Measurements from ENCODE around the gene DKKL1.
"Not testable (repeated sequence)": the region's sequence is repeated elsewhere in the genome, so short reads cannot be mapped to it uniquely, and the experiment has no call there.

Gene DKKL1

GRCh38 chr19:49363268-49364082 lies at the start of gene DKKL1:
Gene DKKL1, plus strand, starts transcription at chr19:49363877. Its CDS starts 122 bp downstream, at chr19:49363999.
- DNase-seq = peak in 29 of 58 donors; percentile 1 to 73 (median 16)

GRCh38 chr19:49315111-49315510 lies 48.6 kb upstream of the DKKL1 start:
- DNase-seq = no peak

- DNase-seq = no peak
Observed at GRCh38 chr19:49316284-49316683, 47.4 kb upstream of the DKKL1 start.

GRCh38 chr19:49318296-49318695 lies 45.4 kb upstream of the DKKL1 start:
- no peak for DNase-seq

- DNase-seq = no peak
Observed at GRCh38 chr19:49324801-49325576, 38.7 kb upstream of the DKKL1 start, which contains the start of gene SLC6A16. Gene SLC6A16, minus strand, starts transcription at chr19:49325191. Its CDS starts 13,844 bp downstream, at chr19:49311347.

- DNase-seq = not testable (repeated sequence)
Observed at GRCh38 chr19:49325756-49326155, 37.9 kb upstream of the DKKL1 start.

GRCh38 chr19:49326165-49326704 lies 37.4 kb upstream of the DKKL1 start:
- DNase-seq = no peak

- DNase-seq = no peak
Observed at GRCh38 chr19:49327878-49328544, 35.7 kb upstream of the DKKL1 start.

GRCh38 chr19:49328741-49329140 lies 34.9 kb upstream of the DKKL1 start:
- no peak for DNase-seq

- not testable (repeated sequence) for DNase-seq
Observed at GRCh38 chr19:49331187-49331586, 32.5 kb upstream of the DKKL1 start.

GRCh38 chr19:49331616-49332055 lies 32.0 kb upstream of the DKKL1 start:
- peak in 29 of 58 donors; percentile 11 to 68 (median 36) for DNase-seq

GRCh38 chr19:49332691-49333417 lies 30.8 kb upstream of the DKKL1 start:
- DNase-seq = not testable (repeated sequence)

- no peak for DNase-seq
Observed at GRCh38 chr19:49333418-49333805, 30.3 kb upstream of the DKKL1 start.

- no peak for DNase-seq
Observed at GRCh38 chr19:49333811-49334288, 29.8 kb upstream of the DKKL1 start.

GRCh38 chr19:49335071-49335783 lies 28.4 kb upstream of the DKKL1 start, which contains the start of gene CD37:
Gene CD37, plus strand, starts transcription at chr19:49335406. Its CDS starts 135 bp downstream, at chr19:49335541.
- no peak for DNase-seq

GRCh38 chr19:49335784-49336481 lies 27.7 kb upstream of the DKKL1 start:
- no peak for DNase-seq

GRCh38 chr19:49336482-49337266 lies 27.0 kb upstream of the DKKL1 start:
- no peak for DNase-seq

All from anterior cingulate cortex (tissue), 58 donors.